H9 (cell line): Measurements from ENCODE around the gene SMC1B. TPM values are rescaled to one million over a fixed set of nuclear protein-coding genes. Genes with fewer than 3 reads are reported as not detected.

ENCODE experiments used
- DNase-seq: peaks from one replicate; pipeline ENCODE4 v3.0.0-alpha.2; 2017
- H2AFZ ChIP-seq: one replicate; pipeline ENCODE4 v1.6.1; 2013; ENCODE audit warnings: mild to moderate bottlenecking, low read length, control low read depth, moderate library complexity
- H2AK5ac ChIP-seq: 2 replicates; pipeline ENCODE4 v1.6.1; 2013; ENCODE audit warnings: low read length, control low read depth, mixed read lengths; ENCODE audit not compliant: insufficient read length
- H2BK120ac ChIP-seq: one replicate; pipeline ENCODE4 v1.6.1; 2013; ENCODE audit warnings: low read depth, mild to moderate bottlenecking, low read length, control low read depth, inconsistent platforms; ENCODE audit not compliant: poor library complexity, severe bottlenecking
- H2BK12ac ChIP-seq: 2 replicates; pipeline ENCODE4 v1.6.1; 2013; ENCODE audit warnings: low read length, control low read depth, mixed read lengths, low read depth; ENCODE audit not compliant: insufficient read length
- H2BK15ac ChIP-seq: 2 replicates; pipeline ENCODE4 v1.6.1; 2013; ENCODE audit warnings: low read depth, low read length, control low read depth
- H2BK20ac ChIP-seq: one replicate; pipeline ENCODE4 v1.6.1; 2013; ENCODE audit warnings: low read depth, mild to moderate bottlenecking, low read length, control low read depth, inconsistent platforms; ENCODE audit not compliant: poor library complexity, severe bottlenecking
- H2BK5ac ChIP-seq: 2 replicates; pipeline ENCODE4 v1.6.1; 2013; ENCODE audit warnings: low read length, control low read depth, mixed read lengths; ENCODE audit not compliant: insufficient read length
- H3K14ac ChIP-seq: 2 replicates; pipeline ENCODE4 v1.6.1; 2013; ENCODE audit warnings: low read length, control low read depth; ENCODE audit not compliant: insufficient read depth
- H3K18ac ChIP-seq: 2 replicates; pipeline ENCODE4 v1.6.1; 2013; ENCODE audit warnings: low read depth, mild to moderate bottlenecking, mixed read lengths, low read length, control low read depth; ENCODE audit not compliant: insufficient read length
- H3K23ac ChIP-seq: 2 replicates; pipeline ENCODE4 v1.6.1; 2013; ENCODE audit warnings: low read length, control low read depth, mixed read lengths, low read depth; ENCODE audit not compliant: insufficient read length
- H3K23me2 ChIP-seq: 2 replicates; pipeline ENCODE4 v1.6.1; 2013; ENCODE audit warnings: low read depth, mild to moderate bottlenecking, mixed read lengths, low read length, control low read depth; ENCODE audit not compliant: insufficient read length, poor library complexity, severe bottlenecking
- H3K27ac ChIP-seq: 2 replicates; pipeline ENCODE4 v1.5.1; 2013; ENCODE audit warnings: low read length, control low read depth, mixed read lengths, low read depth; ENCODE audit not compliant: insufficient read length
- H3K27me3 ChIP-seq: 2 replicates; pipeline ENCODE4 v1.6.1; 2013; ENCODE audit warnings: low read length, control low read depth, inconsistent platforms; ENCODE audit not compliant: insufficient read depth
- H3K4ac ChIP-seq: 2 replicates; pipeline ENCODE4 v1.6.1; 2013; ENCODE audit warnings: low read depth, mild to moderate bottlenecking, control low read depth, inconsistent platforms, low read length, moderate library complexity
- H3K4me1 ChIP-seq: 2 replicates; pipeline ENCODE4 v1.6.1; 2013; ENCODE audit warnings: low read length, control low read depth, inconsistent platforms; ENCODE audit not compliant: insufficient read depth
- H3K4me2 ChIP-seq: 2 replicates; pipeline ENCODE4 v1.6.1; 2013; ENCODE audit warnings: low read length, control low read depth, mixed read lengths; ENCODE audit not compliant: insufficient read length, insufficient read depth
- H3K56ac ChIP-seq: 2 replicates; pipeline ENCODE4 v1.6.1; 2013; ENCODE audit warnings: low read depth, mild to moderate bottlenecking, mixed read lengths, low read length, control low read depth; ENCODE audit not compliant: insufficient read length
- H3K79me1 ChIP-seq: 2 replicates; pipeline ENCODE4 v1.6.1; 2013; ENCODE audit warnings: low read depth, mild to moderate bottlenecking, moderate library complexity, low read length, control low read depth, inconsistent platforms; ENCODE audit not compliant: insufficient read depth, poor library complexity, severe bottlenecking
- H3K79me2 ChIP-seq: 2 replicates; pipeline ENCODE4 v1.6.1; 2013; ENCODE audit warnings: low read length, control low read depth, inconsistent platforms; ENCODE audit not compliant: insufficient read depth
- H3K9ac ChIP-seq: 2 replicates; pipeline ENCODE4 v1.6.1; 2013; ENCODE audit warnings: low read length, control low read depth, mixed read lengths; ENCODE audit not compliant: insufficient read length; ENCODE audit errors: extremely low read depth
- H3K9me3 ChIP-seq: one replicate; pipeline ENCODE4 v1.6.1; 2013; ENCODE audit warnings: low read depth, low read length, inconsistent platforms; ENCODE audit not compliant: control insufficient read depth
- H3T11ph ChIP-seq: one replicate; pipeline ENCODE4 v1.6.1; 2013; ENCODE audit warnings: mild to moderate bottlenecking, low read length, control low read depth, inconsistent platforms
- H4K20me1 ChIP-seq: one replicate; pipeline ENCODE4 v1.6.1; 2013; ENCODE audit not compliant: control insufficient read depth, insufficient read length, insufficient read depth
- H4K5ac ChIP-seq: 2 replicates; pipeline ENCODE4 v1.6.1; 2013; ENCODE audit warnings: low read depth, mild to moderate bottlenecking, mixed read lengths, low read length, control low read depth; ENCODE audit not compliant: insufficient read length
- H4K8ac ChIP-seq: replicated peaks from 2 replicates; pipeline ENCODE4 v1.6.1; 2013; ENCODE audit warnings: low read length, control low read depth, mixed read lengths, low read depth; ENCODE audit not compliant: insufficient read length
- H4K91ac ChIP-seq: 2 replicates; pipeline ENCODE4 v1.6.1; 2013; ENCODE audit warnings: low read depth, mild to moderate bottlenecking, moderate library complexity, mixed read lengths, low read length, control low read depth; ENCODE audit not compliant: insufficient read length
- H3K27ac Mint-ChIP-seq, 3 experiments: 2 replicates in 2 of 3; 3 replicates in 1 of 3; pipeline ENCODE4 v1.8.0; 2020 to 2021; ENCODE audit warnings: mixed read lengths in 3 of 3, mild to moderate bottlenecking in 1 of 3, moderate library complexity in 1 of 3
- H3K27me3 Mint-ChIP-seq: 2 replicates; pipeline ENCODE4 v1.8.0; 2021; ENCODE audit warnings: low read depth, mild to moderate bottlenecking, moderate library complexity, mixed read lengths
- H3K36me3 Mint-ChIP-seq, 3 experiments: 2 replicates in 2 of 3; 3 replicates in 1 of 3; pipeline ENCODE4 v1.8.0; 2020 to 2021; ENCODE audit warnings: low read depth in 3 of 3, mixed read lengths in 3 of 3; ENCODE audit not compliant: insufficient read depth in 1 of 3
- H3K4me1 Mint-ChIP-seq, 2 experiments: 2 replicates each; pipeline ENCODE4 v1.8.0; 2020; ENCODE audit warnings: mixed read lengths in 2 of 2
- H3K4me3 Mint-ChIP-seq, 2 experiments: 2 replicates in 1 of 2; 3 replicates in 1 of 2; pipeline ENCODE4 v1.8.0; 2020 to 2021; ENCODE audit warnings: mild to moderate bottlenecking in 2 of 2, mixed read lengths in 2 of 2, moderate library complexity in 1 of 2
- H3K9me3 Mint-ChIP-seq, 2 experiments: 2 replicates in 1 of 2; 3 replicates in 1 of 2; pipeline ENCODE4 v1.8.0; 2020; ENCODE audit warnings: mild to moderate bottlenecking in 2 of 2, mixed read lengths in 2 of 2, moderate library complexity in 1 of 2
- WGBS: extraction: QIAGEN DNeasy Blood & Tissue Kit; methylation state at CpG from one replicate; pipeline ENCODE4 v1.1.7; 2013; ENCODE audit warnings: missing lambda C conversion rate, low lambda C conversion rate, mixed read lengths; ENCODE audit not compliant: insufficient read length; ENCODE audit errors: extremely low coverage; 5-methylcytosine and 5-hydroxymethylcytosine counted together
- total RNA-seq: library from RNA; stranded (reverse); gene quantifications from 2 replicates; pipeline ENCODE4 v1.2.1, GENCODE V29; 2021
- TF ChIP-seq, protein P1 (sequence below): fragments of 200-600 bp; sonication (generic); conservative IDR thresholded peaks from 3 replicates; pipeline ENCODE4 v1.8.0; 2021; ENCODE audit warnings: antibody characterized with exemption, mild to moderate bottlenecking

SMC1B gene
- total RNA-seq, 1 experiment from 2014 or later, result not detected

DNA sequence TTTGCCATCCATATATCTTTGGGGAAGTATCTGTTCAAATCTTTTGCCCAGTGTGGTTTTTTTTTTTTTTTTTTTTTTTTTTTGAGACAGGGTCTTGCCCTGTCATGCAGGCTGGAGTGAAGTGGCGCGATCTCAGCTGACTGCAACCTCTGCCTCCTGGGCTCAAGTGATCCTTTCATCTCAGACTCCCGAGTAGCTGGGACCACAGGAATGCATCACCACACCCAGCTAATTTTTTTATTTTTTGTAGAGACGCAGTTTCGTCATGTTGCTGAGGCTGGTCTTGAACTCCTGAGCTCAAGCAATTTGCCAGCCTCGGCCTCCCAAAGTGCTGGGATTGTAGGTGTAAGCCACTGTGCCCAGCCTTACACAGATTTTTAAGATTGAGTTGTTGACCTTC is 108.4 kb downstream of the SMC1B start:
- Histone ChIP-seq H3K4ac (no peak overlapping the region), H3K9me3 (no peaks in the 10 kb centered on the region), H3K23ac (no peak overlapping the region), H3K23me2 (peaks cover 6% of the 10 kb centered on the region), H2BK12ac (no peak overlapping the region), H4K91ac (no peak overlapping the region), H3K56ac (no peak overlapping the region), H3K27ac (no peak overlapping the region), H2BK20ac (no peak overlapping the region), H3K27me3 (no peaks in the 10 kb centered on the region), H3K79me2 (no peaks in the 10 kb centered on the region), H3K14ac (no peak overlapping the region), H3K4me1 (no peaks in the 10 kb centered on the region), H4K5ac (no peak overlapping the region), H3T11ph (no peak overlapping the region), H4K8ac (no peak overlapping the region), H3K79me1 (no peaks in the 10 kb centered on the region), H3K4me2 (no peak overlapping the region), H2BK5ac (no peak overlapping the region), H2BK15ac (no peak overlapping the region), H3K9ac (no peak overlapping the region), H3K18ac (no peak overlapping the region), H4K20me1 (no peaks in the 10 kb centered on the region), H2AK5ac (no peak overlapping the region), H2AFZ (no peak overlapping the region), H2BK120ac (no peak overlapping the region)
- H3K27me3 Mint-ChIP-seq, result no peaks in the 10 kb centered on the region; the same call in 1 of the 2 replicates
- no peak for DNase-seq
- no peak overlapping the region for H3K4me3 Mint-ChIP-seq
- no peaks in the 10 kb centered on the region for H3K9me3 Mint-ChIP-seq
- TF ChIP-seq, protein P1, sequence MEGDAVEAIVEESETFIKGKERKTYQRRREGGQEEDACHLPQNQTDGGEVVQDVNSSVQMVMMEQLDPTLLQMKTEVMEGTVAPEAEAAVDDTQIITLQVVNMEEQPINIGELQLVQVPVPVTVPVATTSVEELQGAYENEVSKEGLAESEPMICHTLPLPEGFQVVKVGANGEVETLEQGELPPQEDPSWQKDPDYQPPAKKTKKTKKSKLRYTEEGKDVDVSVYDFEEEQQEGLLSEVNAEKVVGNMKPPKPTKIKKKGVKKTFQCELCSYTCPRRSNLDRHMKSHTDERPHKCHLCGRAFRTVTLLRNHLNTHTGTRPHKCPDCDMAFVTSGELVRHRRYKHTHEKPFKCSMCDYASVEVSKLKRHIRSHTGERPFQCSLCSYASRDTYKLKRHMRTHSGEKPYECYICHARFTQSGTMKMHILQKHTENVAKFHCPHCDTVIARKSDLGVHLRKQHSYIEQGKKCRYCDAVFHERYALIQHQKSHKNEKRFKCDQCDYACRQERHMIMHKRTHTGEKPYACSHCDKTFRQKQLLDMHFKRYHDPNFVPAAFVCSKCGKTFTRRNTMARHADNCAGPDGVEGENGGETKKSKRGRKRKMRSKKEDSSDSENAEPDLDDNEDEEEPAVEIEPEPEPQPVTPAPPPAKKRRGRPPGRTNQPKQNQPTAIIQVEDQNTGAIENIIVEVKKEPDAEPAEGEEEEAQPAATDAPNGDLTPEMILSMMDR, result no peak
- H3K27ac Mint-ChIP-seq, result no peak overlapping the region
- no CpG with 5 or more reads among the region's 6 CpGs for WGBS
- peaks cover 11 to 12% of the 10 kb centered on the region in 2 experiments for H3K4me1 Mint-ChIP-seq
- H3K36me3 Mint-ChIP-seq, result no peaks in the 10 kb centered on the region; a peak in 1 of 7 replicates
